Lower lobe of right lung (tissue), 2 donors: Measurements from ENCODE around the gene TMEM114. TPM values are rescaled to one million over a fixed set of nuclear protein-coding genes. Genes with fewer than 3 reads are reported as not detected.
A peak's percentile ranks its signal among the peaks of the same experiment; 100 is the strongest.
"Not testable (repeated sequence)": the region's sequence is repeated elsewhere in the genome, so short reads cannot be mapped to it uniquely, and the experiment has no call there.

ENCODE experiments used
- ATAC-seq, 2 donors: fragments of 200-7000 bp; cut with Tn5 transposase; one replicate each; pipeline ENCODE4 v1.9.1; 2020 to 2022; ENCODE audit warnings: mild to moderate bottlenecking in 2 of 2, moderate library complexity in 2 of 2
- DNase-seq: peaks from one replicate; pipeline ENCODE4 v3.0.0-alpha.2; 2020
- H3K27ac ChIP-seq: fragments of 200-600 bp; one replicate; pipeline ENCODE4 v1.8.0; 2022
- H3K27me3 ChIP-seq: fragments of 200-600 bp; one replicate; pipeline ENCODE4 v1.8.0; 2022; ENCODE audit warnings: low read depth
- H3K36me3 ChIP-seq: fragments of 200-600 bp; one replicate; pipeline ENCODE4 v1.8.0; 2022; ENCODE audit warnings: mild to moderate bottlenecking
- H3K4me1 ChIP-seq: fragments of 200-600 bp; one replicate; pipeline ENCODE4 v1.8.0; 2022
- H3K4me3 ChIP-seq: fragments of 200-600 bp; one replicate; pipeline ENCODE4 v1.8.0; 2022; ENCODE audit warnings: mild to moderate bottlenecking
- H3K9me3 ChIP-seq: fragments of 200-600 bp; one replicate; pipeline ENCODE4 v1.8.0; 2022
- intact Hi-C: fragments of 100-400 bp; cut with DNase I; formaldehyde crosslinking; loops from one replicate; pipeline ENCODE4 v1.11.0; 2022
- total RNA-seq: library from RNA; stranded (reverse); fragmentation: NEBNext Ultra II Directional; extraction: Animal tissue kit (Norgen Biotek cat#: 25700); gene quantifications from one replicate; pipeline ENCODE4 v1.2.1, GENCODE V29; 2021
- TF ChIP-seq, protein P1 (sequence below): fragments of 200-600 bp; IDR thresholded peaks from one replicate; pipeline ENCODE4 v1.8.0; 2022; ENCODE audit warnings: antibody characterized with exemption, mild to moderate bottlenecking
- donor health status: DM: no; HTN: yes; CAD: no; lungs with severe emphysema.

Gene TMEM114
- total RNA-seq, 1 donor from 2014 or later = not detected

DNA sequence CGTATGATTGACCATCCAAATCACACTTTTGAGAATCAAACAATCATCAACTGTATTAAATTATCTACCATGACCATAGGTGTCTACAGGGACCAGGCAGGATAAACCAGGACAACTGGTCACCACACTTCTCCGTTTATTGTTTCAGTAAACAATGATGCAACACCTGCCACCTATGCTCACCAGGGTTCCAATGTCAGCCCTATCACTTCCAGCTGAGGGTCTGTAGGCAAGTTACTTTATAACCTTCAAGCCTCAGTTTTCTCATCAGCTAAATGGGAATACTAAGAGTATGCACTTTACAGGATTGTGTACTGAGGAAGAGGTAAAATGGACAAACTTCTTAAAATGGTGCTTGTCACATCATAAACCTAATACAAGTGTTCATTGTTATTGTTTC is 14.9 kb downstream of the TMEM114 start:
- Histone ChIP-seq H3K9me3 (no peaks in the 10 kb centered on the region), H3K27me3 (peaks cover 29% of the 10 kb centered on the region), H3K36me3 (no peaks in the 10 kb centered on the region), H3K4me3 (no peak overlapping the region), H3K4me1 (no peaks in the 10 kb centered on the region), H3K27ac (no peak overlapping the region)
- TF ChIP-seq, protein P1, sequence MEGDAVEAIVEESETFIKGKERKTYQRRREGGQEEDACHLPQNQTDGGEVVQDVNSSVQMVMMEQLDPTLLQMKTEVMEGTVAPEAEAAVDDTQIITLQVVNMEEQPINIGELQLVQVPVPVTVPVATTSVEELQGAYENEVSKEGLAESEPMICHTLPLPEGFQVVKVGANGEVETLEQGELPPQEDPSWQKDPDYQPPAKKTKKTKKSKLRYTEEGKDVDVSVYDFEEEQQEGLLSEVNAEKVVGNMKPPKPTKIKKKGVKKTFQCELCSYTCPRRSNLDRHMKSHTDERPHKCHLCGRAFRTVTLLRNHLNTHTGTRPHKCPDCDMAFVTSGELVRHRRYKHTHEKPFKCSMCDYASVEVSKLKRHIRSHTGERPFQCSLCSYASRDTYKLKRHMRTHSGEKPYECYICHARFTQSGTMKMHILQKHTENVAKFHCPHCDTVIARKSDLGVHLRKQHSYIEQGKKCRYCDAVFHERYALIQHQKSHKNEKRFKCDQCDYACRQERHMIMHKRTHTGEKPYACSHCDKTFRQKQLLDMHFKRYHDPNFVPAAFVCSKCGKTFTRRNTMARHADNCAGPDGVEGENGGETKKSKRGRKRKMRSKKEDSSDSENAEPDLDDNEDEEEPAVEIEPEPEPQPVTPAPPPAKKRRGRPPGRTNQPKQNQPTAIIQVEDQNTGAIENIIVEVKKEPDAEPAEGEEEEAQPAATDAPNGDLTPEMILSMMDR = no peak
- intact Hi-C loops = no loop called here
- no peak for ATAC-seq
- DNase-seq = no peak

DNA sequence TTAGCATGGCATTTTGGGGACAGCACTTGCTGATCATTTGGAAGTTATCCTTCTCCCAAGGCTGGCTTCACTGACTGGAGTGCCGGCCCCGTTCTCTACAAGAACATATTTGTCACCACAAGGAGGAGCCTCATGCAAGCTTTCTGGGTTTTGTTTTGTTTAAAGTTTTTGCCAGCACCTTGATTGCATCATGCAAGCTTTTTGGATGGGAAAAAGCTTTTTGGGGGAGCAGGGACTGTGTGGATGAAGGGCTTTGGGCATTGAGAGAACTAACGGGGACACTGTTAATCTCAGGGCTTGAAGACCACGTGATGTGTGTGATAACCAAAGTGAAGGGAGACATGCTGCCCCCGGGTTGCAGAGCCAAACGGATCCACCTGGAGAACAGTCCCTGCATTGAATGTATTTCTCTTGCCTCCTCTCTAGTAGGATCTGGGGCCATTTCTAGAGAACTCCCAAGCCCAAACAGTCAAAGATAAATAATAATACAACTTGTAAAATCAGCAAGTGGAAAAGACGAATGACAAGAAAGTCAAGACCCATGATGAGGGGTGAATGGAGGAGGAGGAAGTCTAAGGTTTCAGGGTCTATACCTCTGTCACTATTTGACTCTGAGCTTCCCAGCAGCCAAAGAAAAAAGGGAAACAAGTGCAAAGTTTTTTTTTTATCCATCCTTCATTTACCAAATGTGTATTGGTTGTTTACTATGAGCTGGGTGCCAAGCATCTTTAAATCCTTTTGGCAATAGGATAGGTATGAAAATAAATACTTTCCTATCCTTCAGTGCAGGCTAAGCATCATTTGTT is 17.2 kb downstream of the TMEM114 start:
- ATAC-seq = peak; percentile 9 to 35

DNA sequence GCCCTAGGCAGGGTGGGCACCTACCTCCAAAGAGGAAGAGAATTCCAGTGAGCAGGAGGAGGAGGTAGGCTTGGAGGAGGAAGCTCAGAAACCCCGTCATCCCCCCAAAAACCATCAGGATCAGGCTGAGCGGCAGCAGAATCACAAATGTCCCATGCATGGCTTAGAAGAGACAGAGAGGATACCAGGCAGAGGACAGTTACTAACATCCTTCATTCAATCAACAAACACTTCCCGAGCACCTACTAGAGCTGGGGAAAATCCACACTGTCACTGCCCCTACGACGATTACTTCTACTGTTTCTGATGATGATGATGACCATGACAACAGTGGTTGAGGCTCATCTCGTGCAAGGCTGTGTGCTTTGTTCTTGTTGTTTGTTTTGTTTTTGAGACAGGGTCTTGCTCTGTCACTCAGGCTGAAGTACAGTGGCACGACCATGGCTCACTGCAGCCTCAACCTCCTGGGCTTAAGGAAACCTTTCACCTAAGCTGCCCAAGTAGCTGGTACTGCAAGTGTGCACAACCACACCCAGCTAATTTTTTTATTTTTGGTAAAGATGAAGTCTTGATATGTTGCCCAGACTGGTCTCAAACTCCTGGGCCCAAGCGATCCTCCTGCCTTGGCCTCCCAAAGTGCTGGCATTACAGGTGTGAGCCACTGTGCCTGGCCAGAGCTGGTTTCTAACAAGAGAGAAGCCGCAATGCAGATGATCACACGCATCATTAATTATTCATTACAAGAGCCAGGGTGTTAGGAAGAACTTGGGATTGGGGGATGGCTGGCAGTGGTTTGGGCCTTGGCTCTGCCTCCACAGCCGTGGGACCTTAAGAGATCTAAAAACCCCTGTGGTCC is 18.0 kb downstream of the TMEM114 start:
- intact Hi-C loops = no loop called here
- H3K36me3 ChIP-seq = no peaks in the 10 kb centered on the region
- no peak overlapping the region for H3K4me3 ChIP-seq
- no peaks in the 10 kb centered on the region for H3K9me3 ChIP-seq
- no peaks in the 10 kb centered on the region for H3K4me1 ChIP-seq
- H3K27ac ChIP-seq = no peak overlapping the region
- TF ChIP-seq, protein P1 = no peak
- peaks cover 41% of the 10 kb centered on the region for H3K27me3 ChIP-seq
- ATAC-seq (no peak), DNase-seq (no peak)

More for the DNA sequence above, 17.2 kb downstream of the TMEM114 start:
- TF ChIP-seq, protein P1 = peak; percentile 34
- intact Hi-C loops = no loop called here
- no peak for DNase-seq
- Histone ChIP-seq H3K27me3 (peaks cover 41% of the 10 kb centered on the region), H3K4me1 (no peaks in the 10 kb centered on the region), H3K9me3 (no peaks in the 10 kb centered on the region), H3K4me3 (no peak overlapping the region), H3K36me3 (no peaks in the 10 kb centered on the region), H3K27ac (no peak overlapping the region)

DNA sequence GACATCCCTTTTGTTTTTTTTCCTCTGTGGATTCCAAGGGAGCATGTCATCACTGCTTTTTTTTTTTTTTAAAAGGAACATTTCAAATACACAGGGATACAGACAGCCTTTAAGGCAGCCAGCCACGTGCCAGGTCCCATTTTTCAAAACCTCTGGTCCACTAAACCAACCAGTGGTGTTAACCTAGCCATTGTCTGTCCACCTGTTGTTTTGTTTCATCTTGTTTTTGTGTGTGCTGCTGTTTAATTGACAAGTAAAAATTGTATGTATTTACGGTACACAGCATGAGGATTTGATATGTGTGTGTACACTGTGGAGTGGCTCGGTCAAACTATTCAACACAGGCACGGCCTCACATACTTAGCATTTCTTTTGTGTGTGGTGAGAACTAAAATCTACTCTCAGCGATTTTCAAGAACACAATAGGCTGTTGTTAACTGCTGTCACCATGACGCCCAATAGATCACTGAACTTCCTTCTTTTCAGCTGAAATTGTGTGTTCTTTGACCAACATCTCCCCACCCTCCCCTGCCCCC is 19.2 kb downstream of the TMEM114 start:
- Histone ChIP-seq H3K4me1 (no peaks in the 10 kb centered on the region), H3K36me3 (no peaks in the 10 kb centered on the region), H3K4me3 (no peak overlapping the region), H3K9me3 (no peaks in the 10 kb centered on the region), H3K27me3 (peaks cover 41% of the 10 kb centered on the region), H3K27ac (peak overlapping the region; percentile 46)
- TF ChIP-seq, protein P1 = no peak
- peak; percentile 67 to 69 for ATAC-seq
- no peak for DNase-seq
- intact Hi-C loops = no loop called here

DNA sequence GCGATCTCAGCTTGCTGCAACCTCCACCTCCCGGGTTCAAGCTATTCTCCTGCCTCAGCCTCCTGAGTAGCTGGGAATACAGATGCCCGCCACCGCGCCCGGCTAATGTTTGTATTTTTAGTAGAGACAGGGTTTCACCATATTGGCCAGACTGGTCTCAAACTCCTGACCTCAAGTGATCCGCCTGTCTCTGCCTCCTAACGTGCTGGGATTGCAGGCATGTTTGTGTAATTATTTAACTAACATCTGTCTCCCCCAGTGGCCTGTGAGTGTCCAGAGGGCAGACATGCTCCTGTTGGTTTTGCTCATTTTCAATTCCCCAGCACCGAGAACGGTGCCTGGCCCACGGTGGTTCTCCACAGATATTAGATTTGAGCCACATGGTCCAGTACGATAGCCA is 19.9 kb downstream of the TMEM114 start:
- not testable (repeated sequence) for ATAC-seq

More for the DNA sequence above, 19.9 kb downstream of the TMEM114 start:
- H3K27me3 ChIP-seq = peaks cover 40% of the 10 kb centered on the region
- H3K27ac ChIP-seq = peak overlapping the region; percentile 46
- H3K36me3 ChIP-seq, intact Hi-C loops, H3K4me1 ChIP-seq, H3K9me3 ChIP-seq, DNase-seq, H3K4me3 ChIP-seq: not testable (repeated sequence)
